Breast epithelium (tissue), 4 donors: Measurements from ENCODE around the gene TIAM1. TPM values are rescaled to one million over a fixed set of nuclear protein-coding genes. Genes with fewer than 3 reads are reported as not detected.

Experiments
- DNase-seq, 2 donors: peaks; one replicate each; pipeline ENCODE4 v3.0.0-alpha.2; 2019; ENCODE audit warnings: low spot score in 2 of 2
- H3K27ac ChIP-seq, 2 donors: fragments of 200-600 bp; sonication (generic) in 1 of 2; one replicate each; pipeline ENCODE4 v1.5.1; 2016 to 2019; ENCODE audit warnings: mild to moderate bottlenecking in 1 of 2
- H3K27me3 ChIP-seq, 2 donors: fragments of 200-600 bp; sonication (generic) in 1 of 2; one replicate each; pipeline versions ENCODE4 v1.5.1 to v1.6.0; 2017 to 2019; ENCODE audit warnings: control low read depth in 1 of 2, mild to moderate bottlenecking in 1 of 2
- H3K36me3 ChIP-seq: fragments of 200-600 bp; one replicate; pipeline ENCODE4 v1.5.1; 2019
- H3K4me1 ChIP-seq, 2 donors: fragments of 200-600 bp; sonication (generic); one replicate each; pipeline ENCODE4 v1.5.1; 2016 to 2019; ENCODE audit warnings: control low read depth in 1 of 2
- H3K4me3 ChIP-seq, 3 donors: fragments of 200-600 bp; sonication (generic); 1 replicate in 2 of 3; 2 replicates in 1 of 3; pipeline ENCODE4 v1.5.1; 2016 to 2019; ENCODE audit warnings: mild to moderate bottlenecking in 3 of 3, moderate library complexity in 2 of 3
- H3K9me3 ChIP-seq, 2 donors: fragments of 200-600 bp; sonication (generic) in 1 of 2; one replicate each; pipeline ENCODE4 v1.5.1; 2016 to 2019; ENCODE audit warnings: control low read depth in 1 of 2
- CTCF ChIP-seq, 3 donors: fragments of 450-650 bp; IDR thresholded peaks; one replicate each; pipeline ENCODE4 v1.5.1; 2016 to 2017; ENCODE audit warnings: antibody characterized with exemption in 3 of 3, mild to moderate bottlenecking in 3 of 3, moderate library complexity in 3 of 3
- POLR2A ChIP-seq: fragments of 450-650 bp; IDR thresholded peaks from one replicate; pipeline ENCODE4 v1.6.1; 2016; ENCODE audit warnings: antibody characterized with exemption, mild to moderate bottlenecking, moderate library complexity
- POLR2AphosphoS5 ChIP-seq, 3 donors: sonication (generic); formaldehyde crosslinking; IDR thresholded peaks; one replicate each; pipeline ENCODE4 v1.6.1; 2017; ENCODE audit warnings: antibody characterized with exemption in 3 of 3
- intact Hi-C: fragments of 100-400 bp; cut with DNase I; formaldehyde crosslinking; loops from one replicate; pipeline ENCODE4 v1.15.1; 2023; ENCODE audit warnings: low total_unique reads
- total RNA-seq, 3 donors: library from RNA; depleted of rRNA; stranded (reverse); fragments of >200 nt; gene quantifications; one replicate each; pipeline ENCODE4 v1.1.0, GENCODE V29; 2016

The TIAM1 gene
- total RNA-seq, 3 donors from 2014 or later, result 10.6 to 17.7 (median 11.8) TPM

DNA sequence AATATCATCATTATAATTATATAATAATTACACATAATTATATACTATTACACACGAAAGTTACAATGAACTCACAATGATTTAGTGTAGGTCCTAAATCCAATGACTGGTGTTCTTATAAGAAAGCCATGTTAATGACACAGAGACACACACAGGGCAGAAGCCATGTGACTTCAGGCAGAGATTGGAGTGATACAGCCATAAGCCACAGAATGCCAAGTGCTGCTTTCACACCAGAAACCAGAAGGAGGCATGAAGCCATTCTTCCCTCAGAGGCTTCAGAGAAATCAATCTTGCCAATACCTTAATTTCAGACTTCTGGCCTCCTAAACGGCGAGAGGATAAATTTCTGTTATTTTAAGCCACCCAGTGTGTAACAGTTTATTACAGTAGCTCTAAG lies 158.4 kb downstream of the TIAM1 start:
- Histone ChIP-seq H3K27me3 (no peaks in the 10 kb centered on the region), H3K9me3 (no peaks in the 10 kb centered on the region), H3K36me3 (no peaks in the 10 kb centered on the region), H3K4me3 (no peak overlapping the region), H3K4me1 (no peaks in the 10 kb centered on the region), H3K27ac (no peak overlapping the region)
- no peak for TF ChIP-seq CTCF (IDR thresholded peaks at IDR 0.05)
- no peak for TF ChIP-seq POLR2A
- no peak for TF ChIP-seq POLR2AphosphoS5 (IDR thresholded peaks at IDR 0.05)
- DNase-seq, result no peak
- intact Hi-C loops, result loop anchor here (10.0 kb wide), 1 partner anchor 91 kb away; no protein-coding TSS in a partner anchor

- intact Hi-C loops, result loop anchor here (10.0 kb wide), 1 partner anchor 90 kb away; no protein-coding TSS in a partner anchor
- Histone ChIP-seq H3K4me3 (no peak overlapping the region), H3K9me3 (no peaks in the 10 kb centered on the region), H3K27me3 (no peaks in the 10 kb centered on the region), H3K4me1 (no peaks in the 10 kb centered on the region), H3K27ac (no peak overlapping the region), H3K36me3 (no peaks in the 10 kb centered on the region)
- TF ChIP-seq POLR2AphosphoS5 (IDR thresholded peaks at IDR 0.05), result no peak
- DNase-seq, result no peak
These were observed 159.2 kb downstream of the TIAM1 start for GRCh38 chr21:31184876-31185275.

DNA sequence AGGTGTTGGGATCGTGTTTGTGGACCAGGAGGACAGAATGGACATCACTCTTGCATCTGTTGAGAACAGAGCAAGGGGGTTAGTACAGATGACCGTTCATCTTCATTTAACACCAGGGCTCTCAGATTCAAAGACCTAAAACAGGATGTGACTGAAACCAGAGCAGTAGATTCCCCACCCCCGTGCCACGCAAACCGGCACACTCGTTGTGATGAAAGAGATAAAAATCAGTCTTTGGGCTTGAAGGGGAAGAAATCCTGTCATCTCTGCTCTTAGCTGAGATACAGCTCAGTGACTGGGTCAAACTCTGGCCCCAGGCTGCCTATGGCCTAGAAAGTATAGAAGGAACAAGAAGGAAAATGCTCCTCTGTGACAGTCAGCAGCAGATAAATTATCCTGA lies 159.6 kb downstream of the TIAM1 start:
- Histone ChIP-seq H3K4me1 (no peaks in the 10 kb centered on the region), H3K4me3 (no peak overlapping the region), H3K27me3 (no peaks in the 10 kb centered on the region), H3K9me3 (no peaks in the 10 kb centered on the region), H3K36me3 (no peaks in the 10 kb centered on the region), H3K27ac (no peak overlapping the region)
- TF ChIP-seq POLR2A (no peak), CTCF (IDR thresholded peaks at IDR 0.05) (no peak), POLR2AphosphoS5 (IDR thresholded peaks at IDR 0.05) (no peak)
- DNase-seq, result no peak
- intact Hi-C loops, result loop anchor here (10.0 kb wide), 1 partner anchor 90 kb away; no protein-coding TSS in a partner anchor

GRCh38 chr21:31182231-31183140 lies 161.6 kb downstream of the TIAM1 start:
- no peak for TF ChIP-seq POLR2AphosphoS5 (IDR thresholded peaks at IDR 0.05)
- TF ChIP-seq POLR2A, result no peak
- TF ChIP-seq CTCF (IDR thresholded peaks at IDR 0.05), result no peak
- no peaks in the 10 kb centered on the region for H3K4me1 ChIP-seq
- H3K4me3 ChIP-seq, result no peak overlapping the region
- intact Hi-C loops, result loop anchor here (1.0 to 10.0 kb wide), 2 partner anchors 9 to 88 kb away; no protein-coding TSS in a partner anchor
- no peaks in the 10 kb centered on the region for H3K36me3 ChIP-seq
- no peak for DNase-seq
- H3K9me3 ChIP-seq, result no peaks in the 10 kb centered on the region
- H3K27ac ChIP-seq, result no peak overlapping the region
- H3K27me3 ChIP-seq, result no peaks in the 10 kb centered on the region

GRCh38 chr21:31181082-31181750 lies 162.8 kb downstream of the TIAM1 start:
- Histone ChIP-seq H3K4me1 (no peaks in the 10 kb centered on the region), H3K9me3 (no peaks in the 10 kb centered on the region), H3K4me3 (no peak overlapping the region), H3K27ac (no peak overlapping the region), H3K27me3 (no peaks in the 10 kb centered on the region), H3K36me3 (no peaks in the 10 kb centered on the region)
- TF ChIP-seq POLR2A, result no peak
- TF ChIP-seq CTCF (IDR thresholded peaks at IDR 0.05), result no peak
- TF ChIP-seq POLR2AphosphoS5 (IDR thresholded peaks at IDR 0.05), result no peak
- no peak for DNase-seq
- intact Hi-C loops, result loop anchor here (10.0 kb wide), 1 partner anchor 86 kb away; no protein-coding TSS in a partner anchor
